GM10248 (cell line): ENCODE measurements around the gene NHS.

Experiments
- CTCF ChIA-PET: fragments of 300-600 bp; sonication (Branson Sonifier 250); formaldehyde crosslinking; extraction: SDS; loops from one replicate; lab custom pipeline; 2021; ENCODE audit warnings: antibody characterized with exemption; lab: Yijun Ruan, JAX
- POLR2A ChIA-PET: fragments of 350-650 bp; sonication (Branson Sonifier 250); formaldehyde crosslinking; extraction: SDS; loops from one replicate; lab custom pipeline; 2020; ENCODE audit warnings: antibody characterized with exemption; lab: Yijun Ruan, JAX
- DNase-seq: peaks from one replicate; pipeline ENCODE4 v3.0.0; 2012; ENCODE audit errors: extremely low spot score
- CTCF ChIP-seq: IDR thresholded peaks from 2 replicates; pipeline ENCODE4 v1.5.1; 2012; ENCODE audit warnings: mild to moderate bottlenecking, low read depth; ENCODE audit errors: extremely low read depth, missing control alignments, control extremely low read depth

The NHS gene

GRCh38 chrX:17411205-17411604 lies 36.2 kb downstream of the NHS start:
- POLR2A ChIA-PET, result no interaction called here
- CTCF ChIA-PET, result no interaction called here
- TF ChIP-seq CTCF, result no peak
- no peak for DNase-seq

GRCh38 chrX:17412692-17413091 lies 37.7 kb downstream of the NHS start:
- POLR2A ChIA-PET, result no interaction called here

GRCh38 chrX:17413228-17413627 lies 38.2 kb downstream of the NHS start:
- DNase-seq, result no peak
- CTCF ChIA-PET, result interaction anchor here (0.9 kb wide), 1 partner anchor 277 kb away, joined by 3 read pairs; no protein-coding TSS in a partner anchor
- POLR2A ChIA-PET, result no interaction called here
- no peak for TF ChIP-seq CTCF

More at GRCh38 chrX:17412692-17413091, 37.7 kb downstream of the NHS start:
- CTCF ChIA-PET, result no interaction called here
- no peak for DNase-seq
- no peak for TF ChIP-seq CTCF

- POLR2A ChIA-PET, result no interaction called here
- no peak for DNase-seq
- CTCF ChIA-PET, result interaction anchor here (0.9 kb wide), 1 partner anchor 276 kb away, joined by 3 read pairs; no protein-coding TSS in a partner anchor
- TF ChIP-seq CTCF, result no peak
Measured at GRCh38 chrX:17414027-17414658, 39.1 kb downstream of the NHS start.

GRCh38 chrX:17414839-17415238 lies 39.8 kb downstream of the NHS start:
- TF ChIP-seq CTCF, result no peak
- POLR2A ChIA-PET, result no interaction called here
- no peak for DNase-seq
- CTCF ChIA-PET, result no interaction called here

- no peak for TF ChIP-seq CTCF
- ChIA-PET CTCF (no interaction called here), POLR2A (no interaction called here)
- DNase-seq, result no peak
Measured at GRCh38 chrX:17415242-17415810, 40.3 kb downstream of the NHS start.
